Neural crest cell (in vitro differentiated cells): ENCODE measurements around the gene FHIT. TPM values are rescaled to one million over a fixed set of nuclear protein-coding genes. Genes with fewer than 3 reads are reported as not detected.

Source experiments
- DNase-seq: peaks from one replicate; pipeline ENCODE4 v3.0.0; 2021; ENCODE audit warnings: low read depth, mixed read lengths, low spot score
- H3K27ac Mint-ChIP-seq: one replicate; pipeline ENCODE4 v1.8.0; 2021; ENCODE audit warnings: mild to moderate bottlenecking, mixed read lengths; ENCODE audit not compliant: unreplicated experiment
- H3K27me3 Mint-ChIP-seq: 2 replicates; pipeline ENCODE4 v1.8.0; 2021; ENCODE audit warnings: low read depth, mild to moderate bottlenecking, mixed read lengths
- H3K36me3 Mint-ChIP-seq: 2 replicates; pipeline ENCODE4 v1.8.0; 2021; ENCODE audit warnings: low read depth, mild to moderate bottlenecking, mixed read lengths
- H3K4me1 Mint-ChIP-seq: 2 replicates; pipeline ENCODE4 v1.8.0; 2021; ENCODE audit warnings: mixed read lengths
- H3K4me3 Mint-ChIP-seq: one replicate; pipeline ENCODE4 v1.8.0; 2021; ENCODE audit warnings: mild to moderate bottlenecking, mixed read lengths
- H3K9me3 Mint-ChIP-seq: 2 replicates; pipeline ENCODE4 v1.8.0; 2021; ENCODE audit warnings: mixed read lengths
- CTCF ChIP-seq: fragments of 200-600 bp; sonication (generic); conservative IDR thresholded peaks from 2 replicates; pipeline ENCODE4 v1.5.0; 2021; ENCODE audit warnings: antibody characterized with exemption, mild to moderate bottlenecking
- total RNA-seq: library from RNA; stranded (reverse); gene quantifications from 2 replicates; pipeline ENCODE4 v1.2.1, GENCODE V29; 2021

The FHIT gene
- total RNA-seq, 1 donor from 2014 or later: 5.2 TPM

GRCh38 chr3:60609446-60609845 is 641.8 kb downstream of the FHIT start:
- no peak for TF ChIP-seq CTCF
- H3K4me1 Mint-ChIP-seq: no peaks in the 10 kb centered on the region
- DNase-seq: no peak
- peaks cover 5% of the 10 kb centered on the region for H3K27me3 Mint-ChIP-seq
- no peaks in the 10 kb centered on the region for H3K9me3 Mint-ChIP-seq
- H3K36me3 Mint-ChIP-seq: no peaks in the 10 kb centered on the region
- no peak overlapping the region for H3K4me3 Mint-ChIP-seq
- no peak overlapping the region for H3K27ac Mint-ChIP-seq

GRCh38 chr3:60603860-60604259 is 647.4 kb downstream of the FHIT start:
- DNase-seq: no peak
- Mint-ChIP-seq H3K27me3 (peaks cover 7% of the 10 kb centered on the region), H3K36me3 (no peaks in the 10 kb centered on the region), H3K9me3 (no peaks in the 10 kb centered on the region), H3K4me1 (no peaks in the 10 kb centered on the region), H3K4me3 (no peak overlapping the region), H3K27ac (no peak overlapping the region)
- TF ChIP-seq CTCF: no peak

GRCh38 chr3:60600848-60601247 is 650.4 kb downstream of the FHIT start:
- no peaks in the 10 kb centered on the region for H3K4me1 Mint-ChIP-seq
- H3K27ac Mint-ChIP-seq: no peak overlapping the region

GRCh38 chr3:60599586-60599985 is 651.7 kb downstream of the FHIT start:
- Mint-ChIP-seq H3K36me3 (no peaks in the 10 kb centered on the region), H3K27ac (no peak overlapping the region), H3K9me3 (no peaks in the 10 kb centered on the region), H3K4me1 (no peaks in the 10 kb centered on the region), H3K27me3 (peaks cover 2% of the 10 kb centered on the region), H3K4me3 (no peak overlapping the region)
- no peak for DNase-seq
- TF ChIP-seq CTCF: no peak

More at GRCh38 chr3:60600848-60601247, 650.4 kb downstream of the FHIT start:
- H3K27me3 Mint-ChIP-seq: peaks cover 3% of the 10 kb centered on the region
- no peak for TF ChIP-seq CTCF
- DNase-seq: no peak
- no peaks in the 10 kb centered on the region for H3K36me3 Mint-ChIP-seq
- H3K9me3 Mint-ChIP-seq: no peaks in the 10 kb centered on the region
- H3K4me3 Mint-ChIP-seq: no peak overlapping the region

GRCh38 chr3:60598671-60599070 is 652.6 kb downstream of the FHIT start:
- Mint-ChIP-seq H3K27ac (no peak overlapping the region), H3K4me3 (no peak overlapping the region), H3K4me1 (no peaks in the 10 kb centered on the region), H3K36me3 (no peaks in the 10 kb centered on the region), H3K9me3 (no peaks in the 10 kb centered on the region), H3K27me3 (peaks cover 2% of the 10 kb centered on the region)
- no peak for TF ChIP-seq CTCF
- no peak for DNase-seq

GRCh38 chr3:60594025-60594424 is 657.2 kb downstream of the FHIT start:
- Mint-ChIP-seq H3K4me1 (no peaks in the 10 kb centered on the region), H3K27ac (no peak overlapping the region), H3K9me3 (no peaks in the 10 kb centered on the region), H3K4me3 (no peak overlapping the region), H3K27me3 (no peaks in the 10 kb centered on the region), H3K36me3 (no peaks in the 10 kb centered on the region)
- TF ChIP-seq CTCF: no peak
- no peak for DNase-seq
